ENCODE results near the gene PRDX2.
A peak's percentile ranks its signal among the peaks of the same experiment; 100 is the strongest.

The PRDX2 gene

GRCh38 chr19:12751635-12752034, 50.0 kb downstream of the PRDX2 start, which contains the start of gene BEST2:
Gene BEST2, plus strand, starts transcription at chr19:12751791. Its CDS starts 802 bp downstream, at chr19:12752593.
- no peak for DNase-seq

- no peak for DNase-seq
Measured at GRCh38 chr19:12750851-12751250, 50.7 kb downstream of the PRDX2 start.

- peak; percentile 2 to 12 for DNase-seq
Measured at GRCh38 chr19:12749938-12750521, 51.6 kb downstream of the PRDX2 start.

GRCh38 chr19:12748489-12748888, 53.1 kb downstream of the PRDX2 start:
- DNase-seq, result no peak
